GM19452 (cell line): Measurements from ENCODE around the gene COA8.
"Not testable (repeated sequence)": the region's sequence is repeated elsewhere in the genome, so short reads cannot be mapped to it uniquely, and the experiment has no call there.

Source experiments
- ATAC-seq: cut with Tn5 transposase; IDR thresholded peaks from one replicate; pipeline ENCODE4 v1.9.1; 2021; ENCODE audit not compliant: unreplicated experiment

The COA8 gene

DNA sequence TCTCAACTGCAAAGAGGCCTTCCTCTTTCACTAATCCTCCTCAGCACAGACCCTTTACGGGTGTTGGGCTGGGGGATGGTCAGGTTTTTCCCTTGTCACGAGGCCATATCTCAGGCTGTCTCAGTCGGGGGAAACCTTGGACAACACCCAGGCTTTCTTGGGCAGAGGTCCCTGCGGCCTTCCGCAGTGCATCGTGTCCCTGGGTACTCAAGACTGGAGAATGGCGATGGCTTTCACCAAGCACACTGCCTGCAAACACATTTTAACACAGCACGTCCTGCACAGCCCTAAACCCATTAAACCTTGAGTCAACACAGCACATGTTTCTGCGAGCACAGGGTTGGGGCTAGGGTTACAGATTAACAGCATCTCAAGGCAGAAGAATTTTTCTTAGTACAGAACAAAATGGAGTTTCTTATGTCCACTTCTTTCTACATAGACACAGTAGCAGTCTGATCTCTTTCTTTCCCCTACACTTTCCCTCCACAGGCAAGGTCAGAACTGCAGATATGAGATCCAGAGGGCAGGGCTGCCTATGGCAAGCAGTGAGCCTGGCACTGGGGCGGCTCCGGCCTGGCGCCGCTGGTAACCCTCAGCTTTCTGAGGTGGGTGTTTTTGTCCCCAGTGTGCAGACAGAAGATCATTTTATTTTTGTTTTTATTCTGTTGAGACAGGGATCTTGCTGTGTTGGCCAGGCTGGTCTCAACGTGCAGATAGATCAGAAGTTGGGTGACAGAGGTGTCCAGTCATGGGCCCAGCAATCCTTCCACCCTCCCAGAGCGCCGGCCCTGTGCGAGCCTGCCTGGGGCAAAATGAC, 37.1 kb upstream of the COA8 start:
- not testable (repeated sequence) for ATAC-seq

DNA sequence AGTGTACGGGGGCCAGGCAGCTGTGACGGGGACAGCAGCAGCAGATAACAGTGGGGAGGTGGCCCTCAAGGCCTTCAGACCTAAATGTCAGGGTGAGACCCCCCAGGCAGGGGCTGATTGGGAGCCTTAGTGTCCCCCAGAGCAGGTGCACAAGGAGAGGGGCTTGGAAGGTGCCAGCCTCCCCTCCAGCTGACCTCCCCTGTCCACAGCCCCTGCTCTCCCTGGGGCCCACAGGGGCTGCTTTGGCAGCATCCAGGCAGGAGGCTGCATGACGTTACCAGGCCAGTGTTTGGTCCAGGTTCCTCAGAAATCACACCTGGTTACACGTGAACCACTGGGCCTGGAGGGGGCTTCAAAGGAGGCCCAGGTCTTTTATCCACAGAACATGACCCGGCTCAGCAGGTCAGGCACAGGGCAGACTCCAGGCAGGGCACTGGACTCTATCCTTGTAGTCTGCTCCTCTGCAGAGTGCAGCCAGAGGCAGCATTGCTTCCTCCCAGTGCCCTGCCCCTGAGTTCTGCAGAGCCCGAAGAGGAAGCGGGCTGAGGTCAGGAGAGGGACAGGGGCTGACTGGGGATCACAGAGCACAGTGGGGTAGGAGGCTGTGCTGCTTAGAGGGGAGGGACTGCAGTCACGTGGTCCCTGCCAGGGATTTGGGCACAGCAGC, 36.4 kb upstream of the COA8 start:
- no peak for ATAC-seq

DNA sequence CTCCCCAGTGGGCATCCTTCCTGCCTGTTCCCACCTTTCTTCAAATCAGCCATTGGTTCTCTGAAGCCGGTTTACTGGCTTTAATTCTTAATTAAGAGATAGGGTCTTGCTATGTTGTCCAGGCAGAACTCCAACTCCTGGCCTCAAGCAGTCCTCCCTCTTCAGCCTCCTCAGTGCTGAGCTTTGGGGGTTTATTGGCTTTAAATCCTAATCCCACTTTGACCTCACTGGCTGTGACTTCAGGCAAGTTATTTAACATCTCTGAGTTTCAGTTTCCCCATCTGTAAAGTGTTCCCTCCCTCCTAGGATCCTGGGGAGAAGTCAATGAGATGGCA, 35.9 kb upstream of the COA8 start:
- no peak for ATAC-seq

DNA sequence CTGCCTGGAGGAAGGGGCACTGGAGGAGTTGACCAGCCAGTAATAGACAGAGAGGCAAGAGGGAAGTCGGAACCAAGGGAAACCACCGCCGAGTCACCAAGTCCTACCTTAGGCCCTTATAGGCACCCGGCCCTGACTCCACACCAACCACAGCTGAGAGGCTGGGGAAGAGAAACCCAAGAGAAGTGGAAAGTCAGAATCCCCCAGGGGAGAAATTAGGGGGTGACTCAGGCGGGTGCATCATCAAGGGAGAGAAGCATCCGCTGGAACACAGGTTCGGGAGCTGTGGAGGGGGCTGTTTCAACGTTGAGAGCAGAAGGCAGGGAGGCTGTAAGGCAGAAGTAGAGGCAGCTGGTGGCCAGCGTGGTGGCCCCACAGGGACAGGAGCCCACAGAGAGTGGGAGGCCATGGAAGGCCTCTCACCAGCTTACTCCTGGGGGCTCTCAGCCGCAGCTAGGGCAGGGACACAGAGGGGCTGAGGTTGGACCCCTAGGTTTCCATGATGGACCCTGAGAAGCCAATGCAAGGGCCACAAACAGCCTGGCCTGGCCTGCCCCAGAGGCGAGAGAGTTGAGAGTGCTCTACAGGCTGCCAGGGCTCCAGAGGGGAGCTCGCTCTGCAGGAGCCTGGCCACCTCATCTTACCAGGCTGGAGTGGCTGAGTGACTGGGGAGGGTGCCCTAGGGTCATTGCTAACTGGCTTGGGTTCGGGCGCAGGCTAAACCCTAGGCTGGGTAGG, 35.2 kb upstream of the COA8 start:
- ATAC-seq = peak; percentile 65

DNA sequence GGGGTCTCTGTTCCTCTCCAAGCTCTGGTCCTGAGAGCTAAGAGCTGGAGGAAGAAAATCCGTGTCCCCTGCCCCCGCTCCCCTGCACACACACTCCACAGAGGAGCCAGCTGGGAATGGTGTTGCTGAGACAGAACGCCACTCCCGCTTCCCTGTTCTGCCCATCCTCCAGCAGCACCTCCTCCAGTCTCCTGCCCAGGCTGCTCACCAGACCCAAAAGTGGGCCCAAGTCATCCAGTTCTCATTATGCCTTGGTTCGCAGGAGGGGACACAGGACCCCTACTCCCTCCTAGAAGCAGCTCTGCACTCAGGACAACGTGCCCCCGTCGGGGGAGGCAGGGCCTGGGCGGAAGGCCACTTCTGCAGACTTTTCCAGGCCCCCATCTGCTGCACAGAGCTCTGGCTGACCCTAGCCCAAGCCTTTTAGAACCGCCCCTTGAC, 34.6 kb upstream of the COA8 start:
- no peak for ATAC-seq

DNA sequence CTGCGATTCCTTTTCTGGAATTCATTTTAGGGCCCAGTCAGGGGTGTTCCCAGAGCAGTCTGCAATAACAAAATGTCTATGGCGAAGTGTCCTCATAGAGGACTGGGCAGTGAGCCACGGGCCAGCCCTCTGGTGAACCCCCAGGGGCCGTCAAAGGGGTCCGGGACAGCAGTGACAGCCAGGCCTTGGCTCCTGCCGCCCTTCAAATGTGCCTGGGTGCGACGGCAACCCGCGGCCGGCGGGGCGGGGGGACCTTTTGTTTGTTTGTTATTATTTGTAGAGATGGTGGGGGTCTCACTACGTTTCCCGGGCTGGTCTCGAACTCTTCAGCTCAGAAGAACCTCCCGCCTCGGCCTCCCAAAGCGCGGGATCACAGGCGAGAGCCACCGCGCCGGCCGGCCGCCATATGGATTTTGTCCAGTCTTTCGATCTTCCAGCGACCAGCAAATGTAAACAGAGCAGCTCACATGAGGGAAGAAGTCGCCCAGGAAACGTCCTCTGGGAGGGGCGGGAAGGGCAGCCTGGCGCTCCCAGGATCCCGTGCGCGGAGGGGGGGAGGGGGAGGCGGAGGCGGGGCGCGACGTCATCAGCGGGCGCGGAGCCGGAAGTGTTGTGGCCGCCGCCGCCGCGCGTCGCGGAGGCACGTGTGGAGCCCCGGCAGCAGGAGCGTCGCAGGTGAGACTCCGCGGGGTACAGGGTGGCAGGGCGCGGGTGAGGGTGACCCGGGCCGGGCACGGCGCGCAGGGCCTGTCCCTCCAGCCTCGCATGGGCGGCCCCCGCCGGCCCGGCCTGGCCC, 34.0 kb upstream of the COA8 start, which contains the start of gene TRMT61A:
TRMT61A (plus strand) TSS at position 610 of the 796 bp plus-strand sequence. CDS start 783 bp downstream, outside the sequence.
- ATAC-seq = peak; percentile 40

DNA sequence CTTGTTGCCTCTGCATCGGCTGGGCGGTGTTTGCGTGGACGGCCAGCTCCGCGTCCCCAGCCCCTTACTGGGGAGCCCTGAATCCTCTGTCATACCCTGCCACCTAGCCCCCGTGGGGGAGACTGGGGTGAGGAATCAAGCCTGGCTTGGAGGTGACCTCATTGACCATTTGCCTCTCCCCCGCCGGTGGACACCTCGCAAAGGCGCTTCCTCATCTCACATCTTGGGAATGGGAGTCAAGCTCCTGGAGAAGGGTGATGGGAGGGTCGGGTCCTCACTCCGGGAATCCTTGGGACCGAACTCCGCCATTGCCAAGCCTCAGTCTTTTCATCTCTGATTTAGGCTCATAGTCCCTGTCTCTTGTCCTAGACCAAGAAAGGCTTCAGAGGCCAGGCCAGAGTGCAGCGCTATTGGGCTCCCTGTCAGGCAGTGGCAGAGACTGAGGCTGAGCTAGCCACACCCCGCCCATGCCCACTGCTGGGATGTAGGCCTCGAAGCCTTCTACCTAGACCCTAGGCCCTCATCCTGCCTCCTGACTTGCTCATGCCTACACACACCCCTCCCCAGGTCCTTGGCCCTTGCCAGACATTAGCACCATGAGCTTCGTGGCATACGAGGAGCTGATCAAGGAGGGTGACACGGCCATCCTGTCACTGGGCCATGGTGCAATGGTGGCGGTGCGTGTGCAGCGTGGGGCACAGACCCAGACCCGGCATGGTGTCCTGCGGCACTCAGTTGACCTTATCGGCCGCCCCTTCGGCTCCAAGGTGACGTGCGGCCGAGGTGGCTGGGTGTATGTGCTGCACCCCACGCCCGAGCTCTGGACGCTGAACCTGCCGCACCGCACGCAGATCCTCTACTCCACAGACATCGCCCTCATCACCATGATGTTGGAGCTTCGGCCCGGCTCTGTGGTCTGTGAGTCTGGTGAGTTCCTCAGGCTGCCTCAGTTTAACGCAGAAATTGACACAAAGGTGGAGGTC, 33.1 kb upstream of the COA8 start:
- ATAC-seq = no peak

DNA sequence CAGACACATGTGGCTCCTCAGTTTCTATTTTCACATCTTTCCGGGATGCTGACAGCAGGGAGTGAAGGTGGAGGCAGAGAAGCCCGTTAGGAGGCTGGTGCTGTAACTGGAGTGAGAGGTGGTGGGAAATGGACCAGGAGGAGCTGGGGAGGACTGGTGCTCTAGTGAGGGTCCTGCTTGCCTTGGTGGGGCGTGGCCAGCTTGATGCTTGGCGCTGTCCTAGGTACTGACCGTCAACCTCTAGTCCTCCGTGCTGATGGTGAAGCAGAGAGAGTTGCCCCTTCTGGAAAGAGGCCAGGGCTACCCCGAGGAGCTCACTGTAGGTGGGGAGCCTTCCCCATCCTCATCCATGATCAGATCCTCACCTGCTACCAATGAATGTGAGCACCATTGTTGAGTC, 32.4 kb upstream of the COA8 start:
- no peak for ATAC-seq

DNA sequence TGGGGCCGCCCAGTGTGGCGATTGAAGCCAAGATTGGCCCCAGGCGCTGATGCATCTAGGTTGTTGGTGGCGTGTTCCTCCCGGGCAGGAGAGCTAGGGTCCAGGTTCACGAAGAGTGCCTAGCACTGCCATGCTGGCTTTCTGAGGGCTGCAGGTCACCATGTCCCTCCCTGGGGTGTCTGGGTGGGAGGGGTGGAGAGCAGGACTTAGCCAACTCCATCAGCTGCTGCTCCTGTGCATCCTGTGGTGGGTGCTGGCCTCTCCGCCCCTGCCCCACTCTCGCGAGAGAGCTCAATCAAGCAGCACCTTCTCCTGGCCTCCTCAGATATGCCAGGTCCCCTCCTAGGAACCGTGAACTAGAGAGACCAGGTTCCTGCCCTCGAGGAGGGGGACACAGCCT, 31.9 kb upstream of the COA8 start:
- ATAC-seq = no peak

DNA sequence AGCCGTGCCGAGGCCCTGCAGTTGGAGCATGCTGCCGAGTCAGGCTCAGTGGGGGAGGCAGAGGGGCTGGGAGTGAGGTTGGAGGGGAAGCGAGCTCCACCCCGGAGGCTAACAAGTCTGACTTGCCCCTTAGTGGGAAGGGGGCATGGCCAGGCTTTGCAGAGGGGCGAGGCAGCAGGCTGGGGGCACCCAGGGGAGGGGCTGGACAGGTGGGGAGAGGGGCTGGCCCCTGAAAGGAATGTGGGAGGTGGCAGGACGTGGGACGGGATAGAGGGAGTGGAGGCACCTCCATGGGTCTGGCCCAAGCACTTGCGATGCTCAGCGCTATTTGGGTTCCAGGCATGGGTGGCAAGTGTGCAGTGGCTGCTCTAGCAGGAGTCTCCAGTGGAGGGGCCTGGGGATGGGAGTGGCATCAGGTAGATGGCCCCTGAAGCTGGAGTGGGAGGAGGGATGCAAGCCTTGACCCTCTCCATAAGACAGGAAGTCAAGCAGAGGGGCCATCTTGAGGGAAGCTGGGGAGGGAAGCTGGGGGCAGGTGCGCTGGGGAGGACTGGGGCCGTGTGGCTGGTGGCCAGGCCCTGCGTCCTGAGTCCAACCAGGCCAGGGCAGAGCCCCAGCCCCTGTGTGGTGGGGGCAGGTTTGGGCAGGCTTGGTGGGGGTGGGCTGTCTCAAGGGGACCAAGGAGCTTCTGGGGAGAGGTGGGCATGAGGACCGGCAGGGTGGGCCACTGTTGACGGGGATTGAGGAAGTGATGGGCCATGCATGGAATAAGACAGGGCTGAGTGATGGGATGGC, 31.1 kb upstream of the COA8 start:
- ATAC-seq = no peak

DNA sequence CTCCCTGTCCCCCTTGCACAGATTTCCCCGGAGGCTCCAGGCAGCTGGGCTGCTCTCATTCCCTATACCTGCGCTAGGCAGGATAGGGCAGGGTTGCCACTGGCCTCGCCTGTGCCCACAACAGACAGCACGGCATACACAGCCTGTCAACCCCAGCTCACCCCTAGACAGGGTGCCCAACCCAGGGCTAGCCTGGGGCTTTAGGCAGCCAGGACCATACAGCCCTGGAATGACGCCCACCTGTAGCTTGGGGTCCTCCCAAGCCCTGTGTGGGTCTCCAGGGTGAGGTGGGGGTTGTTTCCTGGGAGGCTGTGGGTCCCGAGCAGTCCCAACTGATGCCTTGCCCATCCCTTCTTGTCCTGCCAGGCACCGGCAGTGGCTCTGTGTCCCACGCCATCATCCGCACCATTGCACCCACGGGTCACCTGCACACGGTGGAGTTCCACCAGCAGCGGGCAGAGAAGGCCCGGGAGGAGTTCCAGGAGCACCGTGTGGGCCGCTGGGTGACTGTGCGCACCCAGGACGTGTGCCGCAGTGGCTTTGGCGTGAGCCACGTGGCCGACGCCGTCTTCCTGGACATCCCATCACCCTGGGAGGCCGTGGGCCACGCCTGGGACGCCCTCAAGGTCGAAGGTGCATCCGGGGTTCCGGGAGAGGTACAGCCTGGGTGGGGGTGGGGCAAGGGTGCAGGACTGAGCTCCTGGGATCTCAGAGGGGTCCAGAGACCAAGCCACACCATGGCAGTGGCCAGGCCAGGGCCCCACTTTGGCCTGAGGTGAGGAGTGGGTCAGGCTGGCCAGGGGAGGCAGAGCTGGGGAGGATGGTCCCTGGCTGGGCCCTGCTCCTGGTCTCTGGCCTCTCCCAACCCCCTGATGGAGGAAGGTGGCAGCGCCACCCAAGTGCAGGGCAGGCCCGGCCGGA, 30.3 kb upstream of the COA8 start:
- ATAC-seq = no peak

DNA sequence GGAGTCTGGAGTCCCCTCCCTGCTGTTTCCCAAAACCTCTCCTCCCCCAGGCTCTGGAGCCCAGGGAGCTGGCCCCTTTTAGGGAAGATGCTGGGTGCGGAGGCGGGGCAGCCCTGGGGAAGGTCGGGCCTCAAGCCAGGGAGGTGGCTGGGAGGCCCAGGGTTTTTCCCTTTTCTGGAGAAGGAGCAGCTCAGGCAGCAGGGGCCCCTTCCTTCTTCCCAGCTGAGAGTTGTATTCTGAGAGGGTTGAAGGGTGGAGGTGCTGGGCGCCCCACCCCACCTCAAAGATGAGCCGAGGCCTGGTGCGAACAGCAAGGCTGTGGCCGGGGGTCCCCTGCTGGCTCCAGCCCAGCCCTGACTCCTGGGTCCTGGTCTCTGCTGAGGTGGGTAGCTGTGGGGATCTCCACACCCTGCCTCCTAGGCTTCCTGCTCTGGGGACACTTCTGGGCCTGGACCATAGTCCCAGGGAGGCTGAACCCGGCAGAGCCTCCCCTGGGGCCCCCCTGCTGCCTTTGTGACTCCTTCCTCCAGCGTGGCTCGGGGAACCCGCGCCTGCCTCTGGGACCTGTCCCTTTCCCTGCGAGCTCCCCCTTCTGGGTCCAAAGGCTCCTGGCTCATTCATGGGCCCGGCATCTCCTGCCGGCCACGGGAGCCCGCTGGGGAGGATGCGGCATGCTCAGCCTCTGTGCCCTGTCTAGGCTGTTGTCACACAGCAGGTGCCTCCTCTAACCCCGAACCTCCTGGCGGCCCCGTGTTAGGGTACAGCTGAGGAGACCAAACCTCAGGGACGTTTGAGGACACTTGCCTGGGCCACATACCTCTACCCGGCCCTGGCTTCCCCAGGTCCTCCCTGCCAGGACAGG, 29.4 kb upstream of the COA8 start:
- no peak for ATAC-seq

DNA sequence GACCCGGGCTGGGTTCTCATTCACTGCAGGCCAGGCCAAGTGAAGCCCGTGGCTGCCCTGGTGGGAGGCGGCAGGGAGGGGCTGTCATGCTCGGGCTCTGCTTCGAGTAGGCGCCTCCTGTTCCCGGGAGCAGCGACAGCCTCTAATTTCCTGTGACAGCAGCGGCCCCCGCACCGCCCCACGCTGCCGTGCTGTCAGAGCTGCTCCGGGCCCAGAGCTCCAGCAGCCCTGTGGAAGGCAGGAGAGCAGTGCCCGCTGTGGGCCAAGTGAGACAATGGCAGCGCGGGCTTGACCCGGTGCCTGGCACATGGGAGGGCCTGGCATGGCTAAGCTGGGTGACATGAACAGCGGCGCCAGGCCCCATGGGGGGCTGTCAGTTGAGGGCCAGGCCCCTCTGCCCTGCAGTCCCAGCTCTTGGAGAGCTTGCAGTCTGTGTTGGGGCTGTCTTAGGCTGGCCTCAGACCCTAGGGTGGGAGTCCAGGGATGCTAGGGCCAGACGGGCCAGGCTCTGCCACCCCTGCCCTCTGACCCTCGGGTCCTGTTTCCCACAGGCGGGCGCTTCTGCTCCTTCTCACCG, 28.7 kb upstream of the COA8 start:
- no peak for ATAC-seq

DNA sequence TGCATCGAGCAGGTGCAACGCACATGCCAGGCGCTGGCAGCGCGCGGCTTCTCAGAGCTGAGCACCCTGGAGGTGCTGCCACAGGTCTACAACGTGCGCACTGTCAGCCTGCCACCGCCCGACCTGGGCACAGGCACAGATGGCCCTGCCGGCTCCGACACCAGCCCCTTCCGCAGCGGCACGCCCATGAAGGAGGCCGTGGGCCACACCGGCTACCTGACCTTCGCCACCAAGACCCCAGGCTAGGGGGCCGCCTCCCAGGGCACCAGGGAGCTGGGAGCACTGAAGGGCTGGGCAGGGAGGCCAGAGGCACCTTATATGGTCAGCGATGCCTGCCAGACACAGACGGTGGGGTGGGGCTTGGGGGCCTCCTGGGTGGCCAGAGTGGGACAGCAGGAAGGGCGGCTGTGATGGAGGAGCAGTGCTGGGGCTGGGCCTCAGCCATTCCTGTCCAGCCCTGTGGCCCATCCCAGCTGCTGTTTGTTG, 28.1 kb upstream of the COA8 start:
- ATAC-seq = no peak

DNA sequence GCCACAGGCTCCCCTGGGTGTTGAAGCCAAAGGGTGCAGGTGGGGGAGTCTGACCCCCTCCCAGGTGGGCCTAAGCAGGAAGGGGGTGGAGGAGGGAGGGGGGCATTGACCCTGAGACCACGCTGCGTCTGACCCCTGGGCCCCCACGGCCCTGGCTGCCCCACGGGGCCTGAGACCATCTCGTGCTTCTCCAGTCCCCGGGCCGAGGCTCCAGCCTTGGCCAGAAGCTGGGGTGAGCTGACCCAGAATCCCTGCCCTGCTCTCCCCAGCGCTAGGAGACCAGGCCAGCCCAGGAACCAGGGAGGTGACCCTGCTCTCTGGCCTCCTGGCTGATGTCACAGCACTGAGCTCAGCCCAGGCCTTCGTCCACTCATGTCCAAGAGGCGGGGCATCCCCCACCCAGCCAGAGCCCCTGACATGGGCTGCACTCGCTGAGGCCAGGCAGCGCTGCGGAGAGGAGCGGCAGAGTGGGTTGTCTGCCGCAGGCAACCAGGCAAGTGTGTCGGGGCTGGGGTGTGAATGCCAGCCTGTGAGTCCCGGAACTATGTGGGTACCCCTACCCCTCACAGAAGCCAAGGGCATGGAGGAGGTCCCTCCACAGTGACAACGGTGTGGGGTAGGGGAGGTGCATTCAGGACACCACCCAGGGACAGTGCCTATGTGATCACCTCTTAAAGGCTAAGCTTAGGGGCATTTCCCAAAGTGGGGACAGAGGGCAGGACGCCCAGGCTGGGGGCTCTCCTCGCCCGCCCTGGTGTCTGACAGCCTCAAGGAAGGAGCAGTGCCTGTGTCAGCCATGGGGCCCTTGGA, 27.5 kb upstream of the COA8 start:
- no peak for ATAC-seq
